ENCODE results near the gene PLEKHA6.

PLEKHA6 gene

GRCh38 chr1:204230211-204230610 lies 129.5 kb downstream of the PLEKHA6 start:
- no peak for DNase-seq (ENCODE audit: low spot score)
- Histone ChIP-seq H3K27ac (ENCODE audit: poor library complexity, severe bottlenecking) (no peak overlapping the region), H3K27me3 (ENCODE audit: insufficient read depth, poor library complexity, severe bottlenecking) (no peaks in the 10 kb centered on the region), H3K36me3 (ENCODE audit: low read depth) (no peaks in the 10 kb centered on the region), H3K4me1 (ENCODE audit: insufficient read depth, poor library complexity, severe bottlenecking) (peaks cover 15% of the 10 kb centered on the region), H3K9me3 (ENCODE audit: severe bottlenecking) (no peaks in the 10 kb centered on the region), H3K4me3 (ENCODE audit: severe bottlenecking) (no peak overlapping the region)
- no peak for ATAC-seq (ENCODE audit: low read depth)
- TF ChIP-seq CTCF (IDR thresholded peaks at IDR 0.05; ENCODE audit: poor library complexity, severe bottlenecking) = no peak

- no peak overlapping the region for H3K4me3 ChIP-seq (ENCODE audit: severe bottlenecking)
- no peak for ATAC-seq (ENCODE audit: low read depth)
- H3K36me3 ChIP-seq (ENCODE audit: low read depth) = no peaks in the 10 kb centered on the region
- H3K9me3 ChIP-seq (ENCODE audit: severe bottlenecking) = no peaks in the 10 kb centered on the region
- no peak for TF ChIP-seq CTCF (IDR thresholded peaks at IDR 0.05; ENCODE audit: poor library complexity, severe bottlenecking)
- peaks cover 17% of the 10 kb centered on the region for H3K4me1 ChIP-seq (ENCODE audit: insufficient read depth, poor library complexity, severe bottlenecking)
- H3K27me3 ChIP-seq (ENCODE audit: insufficient read depth, poor library complexity, severe bottlenecking) = no peaks in the 10 kb centered on the region
- no peak overlapping the region for H3K27ac ChIP-seq (ENCODE audit: poor library complexity, severe bottlenecking)
- DNase-seq (ENCODE audit: low spot score) = no peak
Observed at GRCh38 chr1:204228896-204229295, 130.8 kb downstream of the PLEKHA6 start.

- ATAC-seq (ENCODE audit: low read depth) (no peak), DNase-seq (ENCODE audit: low spot score) (no peak)
- no peak overlapping the region for H3K4me3 ChIP-seq (ENCODE audit: severe bottlenecking)
- no peaks in the 10 kb centered on the region for H3K9me3 ChIP-seq (ENCODE audit: severe bottlenecking)
- no peaks in the 10 kb centered on the region for H3K27me3 ChIP-seq (ENCODE audit: insufficient read depth, poor library complexity, severe bottlenecking)
- no peaks in the 10 kb centered on the region for H3K36me3 ChIP-seq (ENCODE audit: low read depth)
- H3K27ac ChIP-seq (ENCODE audit: poor library complexity, severe bottlenecking) = no peak overlapping the region
- peaks cover 17% of the 10 kb centered on the region for H3K4me1 ChIP-seq (ENCODE audit: insufficient read depth, poor library complexity, severe bottlenecking)
- no peak for TF ChIP-seq CTCF (IDR thresholded peaks at IDR 0.05; ENCODE audit: poor library complexity, severe bottlenecking)
Observed at GRCh38 chr1:204227996-204228785, 131.5 kb downstream of the PLEKHA6 start.

- no peaks in the 10 kb centered on the region for H3K36me3 ChIP-seq (ENCODE audit: low read depth)
- peaks cover 17% of the 10 kb centered on the region for H3K4me1 ChIP-seq (ENCODE audit: insufficient read depth, poor library complexity, severe bottlenecking)
- ATAC-seq (ENCODE audit: low read depth) = no peak
- TF ChIP-seq CTCF (IDR thresholded peaks at IDR 0.05; ENCODE audit: poor library complexity, severe bottlenecking) = no peak
- no peaks in the 10 kb centered on the region for H3K27me3 ChIP-seq (ENCODE audit: insufficient read depth, poor library complexity, severe bottlenecking)
- no peak overlapping the region for H3K4me3 ChIP-seq (ENCODE audit: severe bottlenecking)
- H3K9me3 ChIP-seq (ENCODE audit: severe bottlenecking) = no peaks in the 10 kb centered on the region
- H3K27ac ChIP-seq (ENCODE audit: poor library complexity, severe bottlenecking) = no peak overlapping the region
- no peak for DNase-seq (ENCODE audit: low spot score)
Observed at GRCh38 chr1:204227351-204227750, 132.4 kb downstream of the PLEKHA6 start.
